ENCODE data around the gene COL4A1.

Gene COL4A1

DNA sequence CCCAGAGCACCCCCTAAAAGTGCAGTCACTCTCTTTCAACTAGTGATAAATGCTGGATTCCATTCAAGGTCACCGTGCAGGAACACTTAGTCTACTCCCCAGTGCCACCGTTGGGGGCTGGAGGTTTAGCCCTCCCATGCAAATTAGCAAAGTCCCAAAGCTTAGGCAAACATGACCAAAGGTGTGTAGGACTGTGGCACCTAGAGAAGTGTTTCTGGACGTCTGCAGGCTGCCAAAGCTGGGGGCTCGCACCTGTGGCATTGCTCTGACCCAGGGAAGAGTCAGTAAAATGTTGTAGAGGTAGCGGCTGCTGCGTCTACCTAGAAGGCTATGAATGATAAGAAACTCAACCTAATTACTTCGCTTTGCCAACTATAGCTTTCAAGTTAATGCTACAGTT is 13.9 kb downstream of the COL4A1 start:
- no peak for DNase-seq (ENCODE audit: low read depth)

DNA sequence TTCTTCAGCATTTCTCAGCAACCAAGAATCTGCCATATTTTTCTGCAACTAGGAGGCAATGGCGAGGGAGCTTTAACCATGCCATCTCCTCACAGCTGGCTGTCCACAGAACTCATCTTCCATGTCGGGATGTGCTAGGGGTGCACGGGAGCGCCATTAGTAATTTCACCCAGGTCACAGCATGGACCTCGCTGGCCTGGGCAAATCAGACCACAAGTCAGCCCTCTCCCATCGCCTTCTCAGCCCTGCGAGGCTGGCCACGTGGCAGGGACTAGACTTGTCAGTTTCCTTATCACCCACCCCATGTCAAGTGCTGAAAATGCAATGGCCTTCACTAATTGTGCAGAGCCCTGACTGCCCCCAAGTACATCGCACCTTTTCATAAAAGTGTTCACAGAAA is 15.7 kb downstream of the COL4A1 start:
- no peak for DNase-seq (ENCODE audit: low read depth)

DNA sequence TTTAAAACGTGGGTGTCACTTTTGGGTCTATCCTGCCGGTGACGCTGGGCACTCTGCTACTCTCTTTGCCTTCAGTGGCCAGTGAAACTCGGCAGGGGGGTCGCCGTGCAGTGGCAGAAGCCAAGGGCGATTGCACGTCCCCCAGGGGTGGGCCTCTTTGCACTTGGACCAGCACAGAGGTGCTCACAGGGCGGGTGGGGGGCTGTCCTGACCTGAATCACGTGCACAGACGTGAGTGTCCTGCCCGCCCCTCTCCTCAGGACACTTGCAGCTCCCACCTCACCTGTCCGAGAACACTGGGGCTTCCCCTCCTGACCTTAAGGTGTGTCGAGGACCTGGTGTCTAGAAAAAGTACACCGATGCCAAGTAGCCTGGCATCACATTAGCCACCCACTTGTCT is 16.1 kb downstream of the COL4A1 start:
- no peak for DNase-seq (ENCODE audit: low read depth)

DNA sequence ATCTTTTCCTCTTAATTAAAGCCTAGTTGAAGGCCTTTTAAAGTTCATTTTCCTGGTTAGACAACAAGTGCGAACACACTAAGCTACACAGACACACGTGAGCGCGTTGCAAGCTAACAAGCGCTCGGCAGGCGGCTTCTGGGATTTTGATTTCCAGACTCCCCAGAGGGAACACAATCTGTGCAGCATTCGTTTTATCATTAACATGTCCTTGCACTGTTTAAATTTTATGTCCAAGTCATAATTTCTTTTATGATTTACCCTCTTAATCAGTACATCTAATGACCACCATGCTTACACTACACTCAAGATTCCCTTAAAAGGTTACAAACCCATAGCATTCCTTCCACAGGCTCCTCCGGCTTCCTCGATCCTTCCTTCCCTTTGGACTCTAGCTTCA is 16.8 kb downstream of the COL4A1 start:
- no peak for DNase-seq (ENCODE audit: low read depth)

DNA sequence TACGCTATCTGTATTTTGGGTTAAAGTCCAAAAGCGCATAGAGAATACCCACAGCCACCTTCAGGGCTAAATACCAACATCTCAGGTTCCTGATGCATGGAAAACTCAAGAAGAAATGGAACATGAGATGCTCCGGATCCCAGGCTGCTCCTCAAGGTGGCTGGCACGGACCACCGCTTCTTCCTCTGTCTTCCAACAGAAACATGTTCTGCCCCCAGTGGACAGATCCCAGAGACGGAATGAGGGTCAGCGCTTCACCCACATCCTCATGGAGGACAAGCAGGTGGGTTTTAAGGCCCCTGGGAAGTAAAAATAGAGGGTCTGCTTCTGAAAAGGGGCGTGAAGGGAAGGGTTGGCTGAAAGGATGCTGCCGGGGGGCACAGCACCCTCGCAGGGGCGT is 17.3 kb downstream of the COL4A1 start:
- DNase-seq (ENCODE audit: low read depth), result no peak

DNA sequence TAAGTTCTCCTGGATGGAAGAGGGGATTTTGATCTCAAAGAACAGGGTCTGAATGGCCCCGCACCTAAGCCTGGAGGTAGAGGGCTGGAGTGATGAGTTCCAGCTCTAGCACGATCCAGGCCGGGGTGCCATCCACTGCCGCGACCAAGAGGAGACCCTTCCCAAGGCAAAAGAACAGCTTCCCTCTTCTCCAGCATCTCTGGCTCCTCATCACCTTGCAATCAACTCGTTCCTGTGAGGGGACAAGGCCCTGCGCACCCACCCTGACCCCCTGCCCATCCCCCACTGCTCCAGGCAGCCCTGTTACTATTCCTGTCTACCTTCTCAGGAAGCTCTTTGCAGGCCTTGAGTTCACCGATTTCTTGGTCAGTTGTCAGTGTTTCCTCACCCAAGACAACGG is 17.8 kb downstream of the COL4A1 start:
- no peak for DNase-seq (ENCODE audit: low read depth)

DNA sequence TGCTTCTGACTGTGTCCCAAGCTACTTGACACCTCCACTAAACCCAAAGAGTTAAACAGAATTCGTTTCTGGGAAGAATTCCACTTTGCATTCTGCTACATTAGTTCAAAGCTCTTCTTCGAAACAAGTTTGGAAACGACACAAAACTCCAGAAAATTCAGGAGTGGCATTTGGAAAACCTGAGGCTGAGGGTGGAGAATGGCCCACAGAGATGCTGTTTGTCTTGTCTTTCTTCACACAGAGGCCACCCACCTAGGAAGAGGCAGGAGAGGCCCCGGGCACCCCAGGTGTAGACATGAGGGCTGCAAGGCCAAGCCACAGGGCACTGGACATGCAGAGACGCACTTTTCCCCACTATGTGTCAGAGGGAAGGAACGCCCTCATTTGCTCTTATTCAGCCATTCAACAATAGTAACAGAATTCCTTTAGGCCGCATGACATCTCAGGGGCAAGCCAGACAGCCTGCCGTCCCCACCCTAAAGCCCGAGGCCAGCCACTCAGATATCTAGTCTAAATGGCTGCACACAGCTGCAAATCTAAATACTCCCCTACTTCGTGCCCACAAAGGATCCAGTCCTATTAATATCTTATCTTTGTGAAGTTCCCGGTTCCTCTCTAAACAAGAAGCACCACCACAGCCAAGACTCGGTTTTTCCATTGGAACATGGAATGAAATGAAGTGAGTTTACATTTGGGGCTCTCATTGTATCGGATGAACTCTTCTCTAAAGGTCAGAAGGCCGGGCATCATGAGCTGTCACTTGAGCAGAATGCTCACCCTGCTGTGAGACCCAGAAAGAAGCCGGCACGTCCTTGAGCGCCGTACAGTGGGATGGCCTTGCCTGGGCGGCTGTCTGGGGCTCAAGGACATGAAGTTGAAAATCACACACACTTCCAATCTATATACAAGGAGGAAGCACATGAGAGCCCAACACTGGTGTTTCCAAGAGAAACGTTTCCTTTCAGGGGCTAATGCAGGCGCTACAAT is 19.8 kb downstream of the COL4A1 start:
- DNase-seq (ENCODE audit: low read depth), result no peak

DNA sequence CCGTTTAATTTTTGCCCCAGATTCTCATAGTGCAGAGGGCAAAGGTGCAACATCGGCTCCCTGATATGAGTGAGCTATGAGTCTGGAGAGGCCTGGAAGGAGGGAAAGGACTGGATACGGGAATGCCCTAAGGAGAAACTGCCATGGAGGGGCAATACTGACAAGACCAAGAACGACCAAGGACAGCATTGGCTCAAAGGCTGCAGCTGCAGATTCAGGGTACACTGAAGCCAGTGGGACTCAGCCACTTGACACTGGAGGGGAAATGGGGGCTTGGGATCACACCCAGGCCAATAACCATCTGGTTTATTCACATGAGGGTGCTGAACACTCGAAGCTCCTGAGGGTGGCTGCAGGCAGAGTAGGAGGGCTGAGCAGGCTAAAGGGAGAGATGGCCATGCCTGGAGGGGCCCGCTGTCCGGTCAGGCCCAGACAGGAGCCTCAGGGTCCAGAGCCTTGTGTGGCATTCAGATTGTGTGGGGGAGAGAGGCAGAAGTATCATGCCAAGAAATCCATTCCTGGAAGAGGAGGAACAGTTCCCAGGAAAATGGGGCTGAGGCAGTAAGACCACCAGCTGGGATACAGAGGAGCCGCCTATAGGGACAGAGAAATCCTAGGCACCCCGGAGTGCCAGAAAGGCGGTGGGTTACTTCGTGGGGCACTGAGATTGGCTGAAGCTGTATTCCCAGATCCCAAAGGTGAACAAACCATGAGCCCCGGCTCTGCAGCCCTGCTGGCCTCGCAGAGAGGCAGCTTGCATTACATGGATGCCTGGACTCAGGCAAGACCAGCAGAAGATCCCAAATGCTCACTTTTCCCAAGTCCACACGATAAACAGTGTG is 20.7 kb downstream of the COL4A1 start:
- DNase-seq (ENCODE audit: low read depth), result no peak

DNA sequence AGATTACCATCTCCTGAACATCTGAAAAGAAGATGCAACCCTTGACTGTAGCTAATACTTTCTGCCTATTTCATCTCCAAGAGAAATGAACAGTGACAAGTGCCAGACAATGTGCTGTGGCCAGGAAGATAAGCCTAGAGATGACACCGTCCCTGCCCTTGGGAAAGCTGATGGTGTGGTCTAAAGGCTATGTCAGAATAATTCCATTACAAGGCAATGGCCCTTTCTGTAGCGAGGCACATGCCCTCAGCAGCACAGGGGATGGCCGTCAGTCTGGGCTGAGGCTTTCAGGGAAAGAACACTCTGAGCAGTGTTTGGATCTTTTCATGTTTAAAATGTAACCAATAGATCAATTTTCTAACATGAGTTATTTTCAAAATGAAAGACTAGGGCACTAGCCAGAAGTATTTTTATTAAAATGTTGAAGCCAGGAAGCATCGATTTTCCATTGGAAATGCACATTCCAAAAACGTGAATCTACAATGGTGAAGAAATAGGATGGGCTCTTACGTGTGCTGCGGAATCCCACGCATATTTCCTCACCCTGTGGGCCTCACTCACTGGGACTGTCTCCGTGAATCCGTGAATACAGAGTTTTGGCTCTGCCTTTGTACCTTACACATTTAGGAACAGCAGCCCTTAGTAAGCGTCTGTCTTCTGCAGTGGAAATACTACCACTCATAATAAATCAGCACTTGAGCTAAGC is 22.0 kb downstream of the COL4A1 start:
- no peak for DNase-seq (ENCODE audit: low read depth)

DNA sequence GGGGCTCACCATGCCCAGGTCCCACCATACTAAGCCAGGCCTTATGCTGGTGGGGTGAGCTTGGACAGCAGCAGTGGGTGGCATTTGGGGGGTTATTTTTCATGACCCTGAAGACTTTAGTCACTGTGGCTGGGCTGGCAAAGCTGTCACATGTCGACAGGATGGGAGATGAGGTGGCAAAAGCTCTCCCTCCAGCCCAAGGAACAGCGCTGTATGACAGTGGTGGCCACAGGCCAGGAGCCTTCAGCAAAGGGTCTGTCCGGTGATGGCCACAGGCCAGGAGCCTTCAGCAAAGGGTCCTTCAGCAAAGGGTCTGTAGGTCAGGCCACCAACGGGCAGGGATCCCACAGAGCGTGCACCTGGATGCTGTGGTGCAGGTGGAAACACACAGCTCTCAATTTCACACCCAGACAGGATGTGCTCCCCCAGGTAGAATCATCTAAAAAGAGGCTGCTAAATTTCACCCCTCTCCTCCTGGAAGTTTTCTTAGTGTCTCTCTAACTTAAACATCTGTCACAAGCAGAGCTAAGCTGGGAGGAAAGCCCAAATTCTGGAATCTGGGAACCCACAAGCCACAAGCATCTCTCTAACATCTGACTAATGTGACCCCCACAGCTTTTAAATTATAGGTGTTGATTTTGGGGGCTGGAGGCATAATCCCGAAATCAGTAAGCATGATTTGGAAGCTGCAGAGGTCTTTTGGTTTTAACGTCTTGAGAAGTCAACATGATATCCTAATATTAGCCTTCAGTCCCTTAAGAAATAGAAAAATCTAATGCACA is 23.0 kb downstream of the COL4A1 start:
- DNase-seq (ENCODE audit: low read depth), result no peak

DNA sequence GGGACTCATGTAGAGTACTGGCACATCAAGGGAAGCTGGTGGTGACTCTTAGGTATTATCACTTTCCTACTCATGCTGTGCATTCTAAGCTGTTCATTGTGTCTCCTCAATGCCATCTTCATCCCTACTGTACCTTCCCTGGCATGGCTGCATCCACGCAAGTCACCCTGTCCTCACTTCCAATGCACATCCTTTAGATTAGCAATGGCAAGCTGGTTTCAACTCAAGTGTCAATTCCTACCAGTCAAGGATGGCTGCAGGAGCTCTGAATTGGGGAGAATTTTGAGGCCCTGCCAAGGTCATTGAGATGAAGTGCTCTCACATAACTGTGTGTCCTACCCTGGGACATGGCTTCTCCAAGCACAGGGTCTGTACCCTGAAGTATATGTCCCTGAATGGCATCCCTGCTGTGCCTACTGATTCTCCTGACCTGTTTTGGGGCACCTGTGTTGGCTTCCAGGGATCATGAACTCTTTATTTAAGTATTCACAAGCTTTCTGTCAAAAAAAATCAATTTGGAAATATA is 24.6 kb downstream of the COL4A1 start:
- no peak for DNase-seq (ENCODE audit: low read depth)

DNA sequence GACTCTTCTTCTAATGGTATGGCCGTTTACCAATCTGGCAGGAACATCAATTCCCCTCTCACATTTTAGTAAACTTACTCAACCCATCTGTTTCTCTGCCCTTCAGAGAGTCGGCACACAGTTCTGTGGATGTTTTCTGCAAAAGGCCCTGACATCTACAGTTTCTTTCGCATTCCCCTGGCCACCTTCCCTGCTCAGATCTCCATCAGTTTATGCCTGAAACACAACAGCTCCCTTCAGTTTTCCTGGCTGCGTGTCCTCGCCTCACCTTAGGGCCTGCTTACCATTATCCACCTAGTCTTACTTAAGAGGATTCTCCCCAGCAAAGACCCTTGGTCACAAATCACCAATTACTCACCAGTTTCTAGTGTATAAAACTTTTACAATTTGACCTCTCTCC is 25.2 kb downstream of the COL4A1 start:
- no peak for DNase-seq (ENCODE audit: low read depth)

DNA sequence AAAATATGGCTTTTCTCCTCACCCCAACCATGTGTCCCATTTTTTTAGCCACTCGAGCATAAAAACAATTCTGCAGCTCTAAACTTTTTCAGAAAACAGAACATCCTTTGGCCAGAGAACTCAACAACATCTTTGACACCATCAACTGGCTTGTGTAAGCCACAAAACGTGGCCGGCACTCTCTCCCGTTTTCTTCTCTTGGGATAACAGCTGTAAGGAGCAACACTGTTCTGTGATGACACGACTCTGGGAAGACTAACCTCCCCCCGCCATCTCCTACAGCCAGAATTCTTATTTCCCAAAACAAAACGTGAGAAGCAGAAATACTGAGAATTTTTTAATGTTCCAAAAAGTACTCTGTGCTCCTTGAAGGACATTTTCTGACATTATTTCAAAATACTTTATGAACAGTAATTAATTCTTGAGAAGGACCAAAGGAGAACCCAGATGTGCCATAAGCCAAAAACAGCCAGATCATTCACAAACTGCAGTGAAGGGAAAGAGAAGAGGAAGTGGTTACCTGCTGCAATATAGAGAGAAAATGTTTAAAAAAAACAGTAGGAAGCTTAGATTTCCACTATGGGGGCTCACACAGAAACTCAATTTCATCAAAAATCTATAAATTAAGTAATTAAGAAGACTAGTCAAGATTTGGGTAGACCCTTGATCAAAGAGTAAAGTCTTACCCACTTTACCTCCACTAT is 25.8 kb downstream of the COL4A1 start:
- DNase-seq (ENCODE audit: low read depth), result no peak

DNA sequence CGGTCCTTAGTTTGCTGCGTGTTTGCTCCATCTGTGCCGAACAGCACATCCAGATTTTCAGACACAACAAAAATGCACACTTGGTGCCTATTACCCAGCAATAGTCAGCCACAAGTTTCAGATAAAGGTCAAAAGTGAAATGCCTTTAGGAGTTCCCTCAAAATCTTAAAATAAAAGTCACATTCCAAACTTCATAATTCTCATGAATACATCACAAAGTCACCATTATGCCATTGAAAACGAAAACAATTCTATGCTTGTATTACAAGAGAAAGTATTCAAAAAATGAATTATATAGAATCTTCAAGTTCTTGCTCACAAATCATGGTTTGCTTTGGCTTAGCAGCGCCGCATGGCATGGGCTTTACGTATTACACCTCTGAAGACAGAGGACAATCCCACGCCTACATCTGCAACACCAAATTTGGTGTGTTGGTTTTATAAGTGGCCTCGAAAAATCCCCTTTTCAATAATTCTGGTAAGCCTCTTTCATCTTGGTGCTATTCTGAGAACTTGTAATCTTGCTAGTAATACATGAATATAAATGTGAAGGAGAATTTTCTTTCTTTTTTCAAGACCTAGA is 26.6 kb downstream of the COL4A1 start:
- DNase-seq (ENCODE audit: low read depth), result no peak

DNA sequence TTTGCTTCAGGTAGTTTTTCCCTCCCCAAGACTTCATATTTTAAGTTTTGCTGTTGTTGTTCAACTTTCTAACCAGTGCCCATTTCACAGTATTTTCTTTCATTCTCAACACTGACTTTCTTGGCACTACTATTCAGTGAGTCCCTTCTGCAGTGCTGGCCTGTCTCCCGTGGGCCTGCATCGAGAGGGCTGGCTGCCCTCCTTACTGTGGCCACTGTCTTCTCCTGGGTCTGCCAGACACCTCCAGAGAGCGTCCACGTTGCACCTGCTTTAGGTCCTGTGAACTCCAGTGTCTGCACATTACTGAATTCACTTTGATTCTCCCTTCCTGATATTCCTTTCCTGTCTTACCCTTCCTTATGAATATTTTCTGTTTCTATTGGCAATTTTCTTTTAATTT is 27.3 kb downstream of the COL4A1 start:
- DNase-seq (ENCODE audit: low read depth), result no peak

DNA sequence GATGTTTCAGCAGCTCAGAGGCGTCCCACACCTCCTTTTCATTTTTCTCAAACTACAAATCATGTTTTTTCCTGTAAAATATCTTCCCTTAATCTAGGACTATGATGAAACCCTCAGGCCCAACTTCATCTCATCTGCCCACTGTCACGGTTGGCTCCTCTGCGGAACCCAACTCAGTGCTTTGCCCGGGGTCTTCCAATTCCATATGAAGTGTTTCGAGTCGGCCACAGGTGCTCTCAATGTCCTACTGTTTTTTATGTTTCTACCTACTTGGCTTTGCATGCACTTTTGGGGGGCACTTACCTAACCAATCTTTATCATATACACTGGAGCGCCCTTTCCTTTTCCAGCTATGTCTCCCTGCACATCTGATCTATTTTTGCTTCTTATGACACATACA is 28.1 kb downstream of the COL4A1 start:
- DNase-seq (ENCODE audit: low read depth), result no peak

DNA sequence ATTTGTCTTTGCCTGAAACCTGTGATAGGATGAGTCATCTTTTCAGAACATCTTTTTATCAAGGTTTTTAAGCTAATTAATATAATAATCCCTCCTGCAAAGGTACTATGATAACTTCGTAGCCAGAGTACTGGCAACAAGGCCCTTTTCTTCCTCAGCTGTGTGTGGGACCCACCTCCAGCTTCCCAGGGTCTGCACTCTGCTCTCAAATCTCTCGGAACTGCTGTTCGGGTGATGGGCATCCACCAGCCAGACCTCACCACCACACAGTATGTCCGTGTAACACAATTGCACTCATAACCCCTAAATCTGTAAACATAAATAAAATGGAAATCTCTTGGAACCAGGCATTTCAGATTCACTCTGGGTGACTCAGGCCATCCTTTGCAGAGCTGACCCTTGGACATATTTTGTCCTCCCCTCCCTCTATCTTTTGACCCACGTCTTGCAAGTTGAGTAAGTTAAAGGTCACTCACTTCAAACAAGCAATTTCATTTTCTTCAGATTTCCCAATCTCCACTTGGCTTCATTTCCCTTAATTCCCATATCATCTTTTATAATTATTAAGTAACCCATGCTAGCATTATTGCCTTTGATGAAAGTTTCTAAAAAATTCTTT is 29.5 kb downstream of the COL4A1 start:
- DNase-seq (ENCODE audit: low read depth), result no peak

DNA sequence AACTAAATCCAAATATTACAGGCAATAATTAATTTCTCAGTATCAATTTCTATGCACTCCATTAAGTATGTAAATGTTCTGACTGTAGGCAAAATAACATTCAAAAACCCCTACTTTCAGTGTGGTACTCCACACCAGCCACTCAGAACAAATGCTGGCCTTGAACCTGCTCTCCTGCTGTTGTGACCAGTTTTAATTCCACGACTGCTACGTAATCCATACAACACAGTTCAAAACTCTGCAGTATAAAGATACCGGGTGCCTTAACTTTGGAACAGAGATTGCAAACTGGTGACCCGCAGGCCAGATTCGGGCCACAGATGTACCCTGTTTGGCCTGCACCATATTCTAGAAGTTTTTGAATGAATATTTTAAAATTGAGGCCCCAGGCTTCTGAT is 30.4 kb downstream of the COL4A1 start:
- DNase-seq (ENCODE audit: low read depth), result no peak

DNA sequence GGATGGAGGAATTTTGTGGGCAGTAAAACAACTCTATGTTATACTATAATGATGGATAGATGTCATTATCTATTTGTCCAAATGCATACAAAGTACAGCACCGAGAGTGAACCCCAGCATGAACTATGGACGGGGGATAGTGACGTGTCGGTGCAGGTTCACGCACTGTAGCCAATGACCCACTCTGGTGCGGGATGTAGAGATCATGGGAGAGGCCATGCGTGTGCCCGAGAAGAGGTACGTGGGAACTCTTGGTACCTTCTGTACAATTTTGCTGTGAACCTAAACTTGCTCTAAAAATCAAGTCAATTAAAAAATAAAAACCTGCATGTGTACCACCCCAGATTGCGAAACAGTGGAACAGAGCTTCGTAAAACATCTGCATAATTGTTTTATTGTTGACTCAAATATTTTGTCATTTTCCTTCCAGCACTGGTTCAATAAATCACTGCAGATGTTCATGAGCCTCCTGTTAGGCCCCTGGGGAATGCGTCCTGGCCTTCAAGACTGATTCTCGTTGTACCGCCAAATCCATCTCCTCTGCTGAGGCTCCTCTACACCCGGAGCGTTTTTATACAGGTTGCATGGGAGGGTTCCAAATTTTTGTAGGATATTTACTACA is 30.9 kb downstream of the COL4A1 start:
- no peak for DNase-seq (ENCODE audit: low read depth)

DNA sequence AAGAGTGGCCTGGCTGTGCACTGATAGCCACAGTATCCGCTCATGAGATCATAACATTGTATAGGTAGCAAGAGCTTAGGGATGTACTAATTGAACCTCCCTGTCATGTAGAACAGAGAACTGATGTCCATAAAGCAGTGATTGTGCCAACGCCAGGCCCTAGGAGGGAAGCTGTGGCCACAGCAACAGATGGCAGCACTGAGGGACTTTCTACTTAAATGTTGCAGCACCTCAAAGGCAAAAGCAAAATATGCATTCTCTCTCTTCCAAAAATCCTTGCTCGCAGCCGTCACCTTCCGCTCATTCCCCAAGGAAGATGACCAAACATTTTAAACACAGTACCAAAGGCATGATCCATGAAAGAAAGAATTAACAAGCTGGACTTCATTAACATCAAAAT is 32.3 kb downstream of the COL4A1 start:
- DNase-seq (ENCODE audit: low read depth), result no peak

Data from activated T-helper 9 cell treated with anti-CD3 and anti-CD28 coated beads, Interleukin-2, amount 50 U/mL, for 16 hours (primary cell).